Measurements from ENCODE around the gene DVL3. TPM values are rescaled to one million over a fixed set of nuclear protein-coding genes. Genes with fewer than 3 reads are reported as not detected.

Gene DVL3
- polyA plus RNA-seq, 1 donor (not counting 4 experiments of a cell fraction or from before 2014, with no cell fraction given) = 18.5 TPM

- dilution Hi-C loops (cut with MboI; ENCODE audit: extremely low pct_ligation_motif_present, low sequenced_read_pairs) = no loop called here
- Histone ChIP-seq H3K36me3 (ENCODE audit: control insufficient read depth in 2 of 2, extremely low read depth in 1 of 2, insufficient read depth in 2 of 2, low read length in 2 of 2) (peaks cover 38 to 53% of the 10 kb centered on the region in 2 experiments), H3K4me3 (ENCODE audit: control insufficient read depth in 2 of 3, extremely low read depth in 1 of 3, insufficient read depth in 2 of 3, low read depth in 1 of 3, low read length in 3 of 3) (no peak overlapping the region), H4K20me1 (ENCODE audit: control insufficient read depth, extremely low read depth, insufficient read depth, low read length) (no peaks in the 10 kb centered on the region), H3K27ac (ENCODE audit: control insufficient read depth, insufficient read depth, low read length) (no peak overlapping the region), H3K4me1 (ENCODE audit: control insufficient read depth, extremely low read depth, insufficient read depth, low read length) (no peaks in the 10 kb centered on the region), H3K4me2 (ENCODE audit: control insufficient read depth, extremely low read depth, insufficient read depth, low read depth, low read length) (no peak overlapping the region), H2AFZ (ENCODE audit: control insufficient read depth, low read length) (no peak overlapping the region), H3K9me1 (ENCODE audit: control insufficient read depth, extremely low read depth, insufficient read depth, low read length) (no peaks in the 10 kb centered on the region), H3K9me3 (ENCODE audit: control insufficient read depth, low read depth, low read length) (no peaks in the 10 kb centered on the region), H3K79me2 (ENCODE audit: control insufficient read depth, insufficient read depth, low read length) (peaks cover 20% of the 10 kb centered on the region), H3K27me3 (ENCODE audit: control insufficient read depth, extremely low read depth, insufficient read depth, low read length) (no peaks in the 10 kb centered on the region), H3K9ac (ENCODE audit: control insufficient read depth, extremely low read depth, insufficient read depth, low read length) (no peak overlapping the region)
- no peak for FAIRE-seq
- DNase-seq (ENCODE audit: low read depth, low spot score) = no peak
- TF ChIP-seq EZH2 (IDR thresholded peaks at IDR 0.05; ENCODE audit: low read length) = no peak
- TF ChIP-seq, protein P1, sequence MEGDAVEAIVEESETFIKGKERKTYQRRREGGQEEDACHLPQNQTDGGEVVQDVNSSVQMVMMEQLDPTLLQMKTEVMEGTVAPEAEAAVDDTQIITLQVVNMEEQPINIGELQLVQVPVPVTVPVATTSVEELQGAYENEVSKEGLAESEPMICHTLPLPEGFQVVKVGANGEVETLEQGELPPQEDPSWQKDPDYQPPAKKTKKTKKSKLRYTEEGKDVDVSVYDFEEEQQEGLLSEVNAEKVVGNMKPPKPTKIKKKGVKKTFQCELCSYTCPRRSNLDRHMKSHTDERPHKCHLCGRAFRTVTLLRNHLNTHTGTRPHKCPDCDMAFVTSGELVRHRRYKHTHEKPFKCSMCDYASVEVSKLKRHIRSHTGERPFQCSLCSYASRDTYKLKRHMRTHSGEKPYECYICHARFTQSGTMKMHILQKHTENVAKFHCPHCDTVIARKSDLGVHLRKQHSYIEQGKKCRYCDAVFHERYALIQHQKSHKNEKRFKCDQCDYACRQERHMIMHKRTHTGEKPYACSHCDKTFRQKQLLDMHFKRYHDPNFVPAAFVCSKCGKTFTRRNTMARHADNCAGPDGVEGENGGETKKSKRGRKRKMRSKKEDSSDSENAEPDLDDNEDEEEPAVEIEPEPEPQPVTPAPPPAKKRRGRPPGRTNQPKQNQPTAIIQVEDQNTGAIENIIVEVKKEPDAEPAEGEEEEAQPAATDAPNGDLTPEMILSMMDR (optimal IDR thresholded peaks at IDR 0.05 in 1 of 3, IDR thresholded peaks at IDR 0.05 in 1 of 3, conservative IDR thresholded peaks at IDR 0.05 in 1 of 3; ENCODE audit: extremely low read depth in 1 of 3, insufficient read depth in 2 of 3, low read length in 3 of 3) = no peak
These were observed 37.7 kb downstream of the DVL3 start for GRCh38 chr3:184192889-184193288.

DNA sequence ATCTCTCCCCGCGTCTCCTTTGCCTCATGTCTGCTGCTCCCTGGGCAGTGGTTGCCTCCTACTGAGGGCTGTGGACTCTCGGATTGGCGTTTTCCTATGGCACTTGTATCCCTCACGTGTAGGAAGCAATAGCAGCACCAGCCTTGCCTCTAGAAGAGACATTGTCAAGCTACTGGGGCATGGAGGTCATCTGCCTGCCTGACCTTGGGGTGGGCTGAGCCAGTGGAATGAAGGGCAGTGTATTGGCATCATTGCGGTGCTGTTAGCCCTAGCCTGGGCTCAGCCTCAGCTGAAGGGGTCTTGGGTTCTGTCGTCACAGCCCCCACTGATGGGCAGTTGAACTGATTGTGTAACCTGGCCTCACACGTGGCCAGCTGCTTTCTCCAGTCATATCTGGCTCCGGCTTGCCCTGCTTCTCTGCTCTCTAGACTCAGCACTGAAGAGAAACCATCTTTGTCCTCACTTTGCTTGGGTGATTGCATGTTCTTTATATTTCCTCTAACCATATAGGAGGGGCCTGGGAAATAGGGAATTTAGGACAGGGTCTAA lies 38.9 kb downstream of the DVL3 start:
- DNase-seq (ENCODE audit: low read depth, low spot score) (no peak), FAIRE-seq (no peak)
- H3K79me2 ChIP-seq (ENCODE audit: control insufficient read depth, insufficient read depth, low read length) = peaks cover 9% of the 10 kb centered on the region
- H3K27ac ChIP-seq (ENCODE audit: control insufficient read depth, insufficient read depth, low read length) = no peak overlapping the region
- no peaks in the 10 kb centered on the region for H4K20me1 ChIP-seq (ENCODE audit: control insufficient read depth, extremely low read depth, insufficient read depth, low read length)
- H3K9me3 ChIP-seq (ENCODE audit: control insufficient read depth, low read depth, low read length) = no peaks in the 10 kb centered on the region
- no peaks in the 10 kb centered on the region for H3K27me3 ChIP-seq (ENCODE audit: control insufficient read depth, extremely low read depth, insufficient read depth, low read length)
- H3K4me3 ChIP-seq (ENCODE audit: control insufficient read depth in 2 of 3, extremely low read depth in 1 of 3, insufficient read depth in 2 of 3, low read depth in 1 of 3, low read length in 3 of 3) = no peak overlapping the region
- no peak overlapping the region for H3K9ac ChIP-seq (ENCODE audit: control insufficient read depth, extremely low read depth, insufficient read depth, low read length)
- H3K36me3 ChIP-seq (ENCODE audit: control insufficient read depth in 2 of 2, extremely low read depth in 1 of 2, insufficient read depth in 2 of 2, low read length in 2 of 2) = peaks cover 32 to 44% of the 10 kb centered on the region in 2 experiments
- dilution Hi-C loops (cut with MboI; ENCODE audit: extremely low pct_ligation_motif_present, low sequenced_read_pairs) = no loop called here
- no peak overlapping the region for H3K4me2 ChIP-seq (ENCODE audit: control insufficient read depth, extremely low read depth, insufficient read depth, low read depth, low read length)
- no peak overlapping the region for H2AFZ ChIP-seq (ENCODE audit: control insufficient read depth, low read length)
- no peak for TF ChIP-seq EZH2 (IDR thresholded peaks at IDR 0.05; ENCODE audit: low read length)
- TF ChIP-seq, protein P1 (optimal IDR thresholded peaks at IDR 0.05 in 1 of 3, IDR thresholded peaks at IDR 0.05 in 1 of 3, conservative IDR thresholded peaks at IDR 0.05 in 1 of 3; ENCODE audit: extremely low read depth in 1 of 3, insufficient read depth in 2 of 3, low read length in 3 of 3) = no peak
- no peaks in the 10 kb centered on the region for H3K4me1 ChIP-seq (ENCODE audit: control insufficient read depth, extremely low read depth, insufficient read depth, low read length)
- H3K9me1 ChIP-seq (ENCODE audit: control insufficient read depth, extremely low read depth, insufficient read depth, low read length) = no peaks in the 10 kb centered on the region
